PC-9 (cell line): ENCODE data around the gene AIF1L.

ENCODE experiments used
- CTCF ChIP-seq: fragments of 200-600 bp; sonication (generic); conservative IDR thresholded peaks from 2 replicates; pipeline ENCODE4 v1.6.1; 2017; ENCODE audit warnings: mixed run types, antibody characterized with exemption, mild to moderate bottlenecking, moderate library complexity
- EZH2 ChIP-seq: fragments of 200-600 bp; sonication (generic); IDR thresholded peaks from 2 replicates; pipeline ENCODE4 v1.8.0; 2017; ENCODE audit warnings: antibody characterized with exemption, low read depth

GRCh38 chr9:131048820-131049219 lies 47.5 kb upstream of the AIF1L start:
- no peak for TF ChIP-seq EZH2
- TF ChIP-seq CTCF, result no peak
